GM21360 (cell line): ENCODE results near the gene MEAK7.
"Not testable (repeated sequence)": the region's sequence is repeated elsewhere in the genome, so short reads cannot be mapped to it uniquely, and the experiment has no call there.

Experiments
- ATAC-seq: cut with Tn5 transposase; IDR thresholded peaks from one replicate; pipeline ENCODE4 v1.9.1; 2021; ENCODE audit warnings: mild to moderate bottlenecking, moderate library complexity; ENCODE audit not compliant: unreplicated experiment

Gene MEAK7

GRCh38 chr16:84534815-84535214 lies 30.4 kb upstream of the MEAK7 start:
- no peak for ATAC-seq

GRCh38 chr16:84532855-84533486 lies 28.5 kb upstream of the MEAK7 start:
- ATAC-seq = no peak

- ATAC-seq = no peak
These were observed 27.8 kb upstream of the MEAK7 start for GRCh38 chr16:84532291-84532724.

- no peak for ATAC-seq
These were observed 27.2 kb upstream of the MEAK7 start for GRCh38 chr16:84531671-84532111.

- no peak for ATAC-seq
These were observed 26.1 kb upstream of the MEAK7 start for GRCh38 chr16:84530590-84530989.

- no peak for ATAC-seq
These were observed 25.1 kb upstream of the MEAK7 start for GRCh38 chr16:84529607-84530006.

- no peak for ATAC-seq
These were observed 23.9 kb upstream of the MEAK7 start for GRCh38 chr16:84528322-84528721.

GRCh38 chr16:84527532-84528269 lies 23.2 kb upstream of the MEAK7 start:
- ATAC-seq = no peak

GRCh38 chr16:84526794-84527531 lies 22.5 kb upstream of the MEAK7 start:
- no peak for ATAC-seq

- ATAC-seq = not testable (repeated sequence)
These were observed 20.6 kb upstream of the MEAK7 start for GRCh38 chr16:84524941-84525581.

GRCh38 chr16:84524346-84524920 lies 20.0 kb upstream of the MEAK7 start:
- no peak for ATAC-seq

- ATAC-seq = no peak
These were observed 17.0 kb upstream of the MEAK7 start for GRCh38 chr16:84521497-84521770.

GRCh38 chr16:84520725-84521496 lies 16.5 kb upstream of the MEAK7 start:
- ATAC-seq = no peak

- no peak for ATAC-seq
These were observed 15.4 kb upstream of the MEAK7 start for GRCh38 chr16:84519855-84520254.

GRCh38 chr16:84518804-84519341 lies 14.4 kb upstream of the MEAK7 start:
- no peak for ATAC-seq

GRCh38 chr16:84518220-84518619 lies 13.8 kb upstream of the MEAK7 start:
- ATAC-seq = not testable (repeated sequence)

GRCh38 chr16:84517366-84517765 lies 12.9 kb upstream of the MEAK7 start:
- ATAC-seq = no peak

GRCh38 chr16:84514874-84515835 lies 10.7 kb upstream of the MEAK7 start:
- no peak for ATAC-seq

- ATAC-seq = no peak
These were observed 9.9 kb upstream of the MEAK7 start for GRCh38 chr16:84514295-84514873.
